Lower lobe of right lung (tissue), 2 donors: ENCODE measurements around the gene ZMIZ2. TPM values are rescaled to one million over a fixed set of nuclear protein-coding genes. Genes with fewer than 3 reads are reported as not detected.

Experiments
- ATAC-seq, 2 donors: fragments of 200-7000 bp; cut with Tn5 transposase; one replicate each; pipeline ENCODE4 v1.9.1; 2020 to 2022; ENCODE audit warnings: mild to moderate bottlenecking in 2 of 2, moderate library complexity in 2 of 2
- DNase-seq: peaks from one replicate; pipeline ENCODE4 v3.0.0-alpha.2; 2020
- H3K27ac ChIP-seq: fragments of 200-600 bp; one replicate; pipeline ENCODE4 v1.8.0; 2022
- H3K27me3 ChIP-seq: fragments of 200-600 bp; one replicate; pipeline ENCODE4 v1.8.0; 2022; ENCODE audit warnings: low read depth
- H3K36me3 ChIP-seq: fragments of 200-600 bp; one replicate; pipeline ENCODE4 v1.8.0; 2022; ENCODE audit warnings: mild to moderate bottlenecking
- H3K4me1 ChIP-seq: fragments of 200-600 bp; one replicate; pipeline ENCODE4 v1.8.0; 2022
- H3K4me3 ChIP-seq: fragments of 200-600 bp; one replicate; pipeline ENCODE4 v1.8.0; 2022; ENCODE audit warnings: mild to moderate bottlenecking
- H3K9me3 ChIP-seq: fragments of 200-600 bp; one replicate; pipeline ENCODE4 v1.8.0; 2022
- intact Hi-C: fragments of 100-400 bp; cut with DNase I; formaldehyde crosslinking; loops from one replicate; pipeline ENCODE4 v1.11.0; 2022
- total RNA-seq: library from RNA; stranded (reverse); fragmentation: NEBNext Ultra II Directional; extraction: Animal tissue kit (Norgen Biotek cat#: 25700); gene quantifications from one replicate; pipeline ENCODE4 v1.2.1, GENCODE V29; 2021
- TF ChIP-seq, protein P1 (sequence below): fragments of 200-600 bp; IDR thresholded peaks from one replicate; pipeline ENCODE4 v1.8.0; 2022; ENCODE audit warnings: antibody characterized with exemption, mild to moderate bottlenecking
- donor health status: DM: no; HTN: yes; CAD: no; lungs with severe emphysema.

ZMIZ2 gene
- total RNA-seq, 1 donor from 2014 or later, result 97.9 TPM

DNA sequence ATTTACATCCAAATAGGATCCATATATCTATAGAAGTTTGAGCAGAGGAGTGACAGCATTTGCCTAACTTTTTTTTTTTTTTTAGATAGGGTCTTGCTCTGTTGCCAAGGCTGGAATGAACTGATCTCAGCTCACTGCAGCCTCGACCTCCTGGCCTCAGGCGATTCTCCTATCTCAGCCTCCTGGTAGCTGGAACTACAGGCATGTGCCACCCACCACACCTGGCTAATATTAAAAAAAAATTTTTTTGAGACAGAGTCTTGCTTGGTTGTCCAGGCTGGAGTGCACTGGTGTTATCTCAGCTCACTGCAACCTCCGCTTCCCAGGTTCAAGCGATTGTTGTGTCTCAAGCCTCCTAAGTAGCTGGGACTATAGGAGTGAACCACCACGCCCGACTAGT lies 62.9 kb downstream of the ZMIZ2 start:
- ATAC-seq, result no peak
- intact Hi-C loops, result no loop called here
- no peak overlapping the region for H3K27ac ChIP-seq
- TF ChIP-seq, protein P1, sequence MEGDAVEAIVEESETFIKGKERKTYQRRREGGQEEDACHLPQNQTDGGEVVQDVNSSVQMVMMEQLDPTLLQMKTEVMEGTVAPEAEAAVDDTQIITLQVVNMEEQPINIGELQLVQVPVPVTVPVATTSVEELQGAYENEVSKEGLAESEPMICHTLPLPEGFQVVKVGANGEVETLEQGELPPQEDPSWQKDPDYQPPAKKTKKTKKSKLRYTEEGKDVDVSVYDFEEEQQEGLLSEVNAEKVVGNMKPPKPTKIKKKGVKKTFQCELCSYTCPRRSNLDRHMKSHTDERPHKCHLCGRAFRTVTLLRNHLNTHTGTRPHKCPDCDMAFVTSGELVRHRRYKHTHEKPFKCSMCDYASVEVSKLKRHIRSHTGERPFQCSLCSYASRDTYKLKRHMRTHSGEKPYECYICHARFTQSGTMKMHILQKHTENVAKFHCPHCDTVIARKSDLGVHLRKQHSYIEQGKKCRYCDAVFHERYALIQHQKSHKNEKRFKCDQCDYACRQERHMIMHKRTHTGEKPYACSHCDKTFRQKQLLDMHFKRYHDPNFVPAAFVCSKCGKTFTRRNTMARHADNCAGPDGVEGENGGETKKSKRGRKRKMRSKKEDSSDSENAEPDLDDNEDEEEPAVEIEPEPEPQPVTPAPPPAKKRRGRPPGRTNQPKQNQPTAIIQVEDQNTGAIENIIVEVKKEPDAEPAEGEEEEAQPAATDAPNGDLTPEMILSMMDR, result no peak
- no peaks in the 10 kb centered on the region for H3K9me3 ChIP-seq
- no peaks in the 10 kb centered on the region for H3K4me1 ChIP-seq
- DNase-seq, result no peak
- H3K36me3 ChIP-seq, result no peaks in the 10 kb centered on the region
- H3K27me3 ChIP-seq, result no peaks in the 10 kb centered on the region
- H3K4me3 ChIP-seq, result no peak overlapping the region

- no peak for ATAC-seq
- intact Hi-C loops, result no loop called here
- no peaks in the 10 kb centered on the region for H3K4me1 ChIP-seq
- no peak overlapping the region for H3K27ac ChIP-seq
- no peaks in the 10 kb centered on the region for H3K27me3 ChIP-seq
- no peaks in the 10 kb centered on the region for H3K36me3 ChIP-seq
- H3K9me3 ChIP-seq, result no peaks in the 10 kb centered on the region
- TF ChIP-seq, protein P1, result no peak
- no peak for DNase-seq
- no peak overlapping the region for H3K4me3 ChIP-seq
Observed at GRCh38 chr7:44814919-44815318, 66.3 kb downstream of the ZMIZ2 start.

GRCh38 chr7:44819292-44819691 lies 70.6 kb downstream of the ZMIZ2 start:
- Histone ChIP-seq H3K27ac (no peak overlapping the region), H3K4me3 (no peak overlapping the region), H3K4me1 (peaks cover 7% of the 10 kb centered on the region), H3K27me3 (no peaks in the 10 kb centered on the region), H3K9me3 (no peaks in the 10 kb centered on the region), H3K36me3 (no peaks in the 10 kb centered on the region)
- TF ChIP-seq, protein P1, result no peak
- intact Hi-C loops, result no loop called here
- no peak for ATAC-seq
- no peak for DNase-seq

Other genes with a start within 250 kb of the ZMIZ2 start
- 0.21 TPM for gene NPC1L1, start 207.5 kb upstream of the ZMIZ2 start, total RNA-seq
- gene DDX56, start 174.9 kb upstream of the ZMIZ2 start, total RNA-seq, result 45.8 TPM
- gene TMED4, start 166.6 kb upstream of the ZMIZ2 start, total RNA-seq, result 71.9 TPM
- gene OGDH, start 142.2 kb upstream of the ZMIZ2 start, total RNA-seq, result 132 TPM
- gene PPIA, start 47.8 kb downstream of the ZMIZ2 start, total RNA-seq, result 964 TPM
- gene H2AZ2, start 99.2 kb downstream of the ZMIZ2 start, total RNA-seq, result 139 TPM
- gene PURB, start 136.7 kb downstream of the ZMIZ2 start, total RNA-seq, result 23.9 TPM
- 36.3 TPM for gene MYO1G, start 230.2 kb downstream of the ZMIZ2 start, total RNA-seq